Tibial nerve (tissue), 4 donors: ENCODE results near the gene TMEM233. TPM values are rescaled to one million over a fixed set of nuclear protein-coding genes. Genes with fewer than 3 reads are reported as not detected.
A peak's percentile ranks its signal among the peaks of the same experiment; 100 is the strongest.

Experiments used
- DNase-seq, 2 donors: peaks; one replicate each; pipeline ENCODE4 v3.0.0-alpha.2; 2019; ENCODE audit warnings: low spot score in 2 of 2
- H3K27ac ChIP-seq, 4 donors: fragments of 200-600 bp; sonication (generic) in 3 of 4; one replicate each; pipeline ENCODE4 v1.5.1; 2017 to 2019; ENCODE audit warnings: mild to moderate bottlenecking in 1 of 4
- H3K27me3 ChIP-seq, 2 donors: fragments of 200-600 bp; sonication (generic) in 1 of 2; one replicate each; pipeline versions ENCODE4 v1.5.1 to v1.6.0; 2017 to 2019
- H3K36me3 ChIP-seq, 3 donors: fragments of 200-600 bp; sonication (generic); one replicate each; pipeline ENCODE4 v1.5.1; 2018 to 2019
- H3K4me1 ChIP-seq, 4 donors: fragments of 200-600 bp; sonication (generic) in 3 of 4; one replicate each; pipeline ENCODE4 v1.5.1; 2017 to 2019
- H3K4me3 ChIP-seq, 4 donors: fragments of 200-600 bp; sonication (generic) in 3 of 4; one replicate each; pipeline ENCODE4 v1.5.1; 2017 to 2019; ENCODE audit warnings: mild to moderate bottlenecking in 1 of 4, moderate library complexity in 1 of 4
- H3K9me3 ChIP-seq, 4 donors: fragments of 200-600 bp; sonication (generic) in 3 of 4; one replicate each; pipeline ENCODE4 v1.5.1; 2017 to 2019
- CTCF ChIP-seq, 5 experiments: fragments of 200-600 bp in 3 of 5; fragments of 450-650 bp in 2 of 5; sonication (generic) in 3 of 5; IDR thresholded peaks; one replicate each; pipeline ENCODE4 v1.5.1; 2016 to 2019; ENCODE audit warnings: antibody characterized with exemption in 5 of 5, mild to moderate bottlenecking in 3 of 5, moderate library complexity in 2 of 5
- EP300 ChIP-seq, 2 donors: sonication (generic); formaldehyde crosslinking; IDR thresholded peaks; one replicate each; pipeline ENCODE4 v1.6.1; 2017; ENCODE audit warnings: antibody characterized with exemption in 2 of 2, mild to moderate bottlenecking in 1 of 2
- POLR2A ChIP-seq, 2 donors: fragments of 450-650 bp; IDR thresholded peaks; one replicate each; pipeline ENCODE4 v1.6.1; 2017; ENCODE audit warnings: antibody characterized with exemption in 2 of 2, mild to moderate bottlenecking in 2 of 2, moderate library complexity in 2 of 2
- WGBS, 2 donors: methylation state at CpG; one replicate each; pipeline ENCODE4 v1.1.5; 2018; 5-methylcytosine and 5-hydroxymethylcytosine counted together
- total RNA-seq, 4 donors: library from RNA; depleted of rRNA; stranded (reverse); fragments of >200 nt; gene quantifications; one replicate each; pipeline ENCODE4 v1.1.0, GENCODE V29; 2016

Gene TMEM233
- total RNA-seq, 4 donors from 2014 or later, result 0.21 to 0.59 (median 0.22) TPM; not detected in 1

GRCh38 chr12:119592232-119592631, 1.3 kb upstream of the TMEM233 start:
- 63 to 70% methylated on average over 2 of the region's 2 CpGs for WGBS, 2 donors
- H3K27ac ChIP-seq, result no peak overlapping the region
- no peaks in the 10 kb centered on the region for H3K9me3 ChIP-seq
- H3K27me3 ChIP-seq, result peaks cover 0 to 21% of the 10 kb centered on the region in 2 donors
- TF ChIP-seq CTCF (IDR thresholded peaks at IDR 0.05) (no peak), POLR2A (IDR thresholded peaks at IDR 0.05) (no peak), EP300 (IDR thresholded peaks at IDR 0.05) (no peak)
- H3K4me1 ChIP-seq, result peaks cover 0 to 18% (median 0%) of the 10 kb centered on the region in 4 donors
- H3K4me3 ChIP-seq, result no peak overlapping the region
- H3K36me3 ChIP-seq, result no peaks in the 10 kb centered on the region
- DNase-seq, result no peak

- DNase-seq, result no peak
- WGBS, 2 donors, result 1 to 3% methylated on average over 22 of the region's 22 CpGs
- Histone ChIP-seq H3K4me3 (peak overlapping the region in 1 of 4 donors; percentile 46), H3K27ac (no peak overlapping the region), H3K4me1 (peaks cover 0 to 18% (median 0%) of the 10 kb centered on the region in 4 donors), H3K9me3 (no peaks in the 10 kb centered on the region), H3K27me3 (peaks cover 0 to 21% of the 10 kb centered on the region in 2 donors), H3K36me3 (no peaks in the 10 kb centered on the region)
- TF ChIP-seq EP300 (IDR thresholded peaks at IDR 0.05), result no peak
- no peak for TF ChIP-seq CTCF (IDR thresholded peaks at IDR 0.05)
- TF ChIP-seq POLR2A (IDR thresholded peaks at IDR 0.05), result no peak
These were observed 791 bp downstream of the TMEM233 start for GRCh38 chr12:119594399-119594730.

- peak overlapping the region in 2 of 4 donors; percentile 3 to 46 for H3K4me3 ChIP-seq
- no peaks in the 10 kb centered on the region for H3K9me3 ChIP-seq
- no peak for DNase-seq
- H3K27ac ChIP-seq, result no peak overlapping the region
- H3K4me1 ChIP-seq, result peaks cover 0 to 18% (median 0%) of the 10 kb centered on the region in 4 donors
- H3K27me3 ChIP-seq, result peaks cover 0 to 21% of the 10 kb centered on the region in 2 donors
- WGBS, 2 donors, result 2% methylated on average over 41 to 48 of the region's 49 CpGs
- no peaks in the 10 kb centered on the region for H3K36me3 ChIP-seq
- no peak for TF ChIP-seq CTCF (IDR thresholded peaks at IDR 0.05)
- no peak for TF ChIP-seq EP300 (IDR thresholded peaks at IDR 0.05)
- no peak for TF ChIP-seq POLR2A (IDR thresholded peaks at IDR 0.05)
These were observed 1.3 kb downstream of the TMEM233 start for GRCh38 chr12:119594772-119595445.

- H3K36me3 ChIP-seq, result no peaks in the 10 kb centered on the region
These were observed 4.6 kb downstream of the TMEM233 start for GRCh38 chr12:119598159-119598558.

More at GRCh38 chr12:119598159-119598558, 4.6 kb downstream of the TMEM233 start:
- Histone ChIP-seq H3K27me3 (peaks cover 0 to 21% of the 10 kb centered on the region in 2 donors), H3K27ac (no peak overlapping the region), H3K9me3 (no peaks in the 10 kb centered on the region), H3K4me1 (peaks cover 0 to 18% (median 0%) of the 10 kb centered on the region in 4 donors), H3K4me3 (no peak overlapping the region)
- TF ChIP-seq CTCF (IDR thresholded peaks at IDR 0.05) (no peak), EP300 (IDR thresholded peaks at IDR 0.05) (no peak), POLR2A (IDR thresholded peaks at IDR 0.05) (no peak)
- DNase-seq, result no peak
- 52 to 63% methylated on average over 1 of the region's 1 CpG for WGBS, 2 donors
